Dedifferentiated amniotic fluid mesenchymal stem cell (primary cell): Measurements from ENCODE around the gene FRY.

Experiments used
- DNase-seq: peaks from one replicate; pipeline ENCODE4 v3.0.0-alpha.2; 2016; ENCODE audit errors: extremely low spot score

FRY gene

DNA sequence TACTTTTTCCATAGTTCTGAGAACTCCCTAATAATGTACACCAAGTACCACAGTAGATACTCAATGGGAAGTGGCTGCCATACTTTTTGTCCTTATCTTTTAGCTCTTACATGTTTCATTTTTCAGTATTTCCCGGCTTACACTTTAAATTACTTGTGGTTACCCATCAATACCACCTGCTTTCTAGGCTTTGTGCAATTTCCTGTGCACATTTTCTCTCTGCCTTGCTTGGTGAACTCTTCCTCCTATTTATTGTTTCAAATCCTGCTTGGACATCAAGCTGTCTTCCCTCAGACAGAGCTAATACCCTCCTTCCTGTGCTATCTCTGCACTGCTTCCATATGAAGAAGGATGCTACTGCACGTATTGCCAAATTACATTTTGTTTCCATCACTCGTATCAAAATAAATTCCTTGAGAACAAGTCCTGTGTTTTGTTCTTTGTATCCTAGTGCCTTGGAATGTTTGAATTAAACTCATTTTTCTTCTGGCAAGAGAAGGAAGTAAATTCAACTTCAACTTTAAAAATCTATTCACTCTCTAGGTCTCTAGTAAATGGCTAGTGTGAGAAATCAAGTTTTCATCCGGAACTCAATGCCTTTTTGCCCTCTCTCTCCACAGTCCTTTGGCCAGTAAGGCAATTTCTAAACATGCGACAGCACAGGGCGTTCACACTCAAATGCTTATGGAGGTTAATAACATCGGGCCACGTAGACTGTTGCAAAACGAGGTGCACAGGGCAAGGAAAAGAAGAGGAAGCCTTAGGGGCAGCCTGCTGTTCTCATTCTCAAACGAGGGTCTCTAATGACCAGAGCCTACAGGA lies 277.9 kb downstream of the FRY start:
- DNase-seq = no peak

DNA sequence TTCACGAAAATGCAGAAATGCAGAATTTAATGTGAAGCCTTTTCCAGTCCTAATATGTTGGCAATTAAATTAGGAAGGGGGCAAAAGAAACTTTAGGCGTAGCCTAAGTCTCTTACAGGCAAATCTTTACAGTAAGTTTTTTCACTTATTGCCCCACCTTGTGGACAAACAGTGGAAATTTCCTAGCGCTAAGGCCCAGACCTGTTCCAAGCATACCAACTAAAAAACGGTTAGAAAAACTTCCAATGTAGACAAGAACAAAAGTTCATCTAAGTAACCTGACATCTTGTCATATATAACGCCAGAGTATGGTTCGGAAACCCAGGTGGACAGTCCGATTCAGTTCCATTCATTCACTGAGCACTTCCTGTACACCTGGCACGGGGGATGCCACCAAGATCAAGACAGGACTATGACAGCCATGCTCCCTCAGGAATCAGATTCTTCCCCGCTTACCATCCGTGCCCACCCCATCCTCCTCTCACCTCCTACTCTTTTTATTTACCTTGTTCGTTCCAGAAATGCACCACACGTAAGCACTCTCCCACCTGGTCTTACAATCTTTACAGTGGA lies 278.6 kb downstream of the FRY start:
- peak; percentile 43 for DNase-seq

DNA sequence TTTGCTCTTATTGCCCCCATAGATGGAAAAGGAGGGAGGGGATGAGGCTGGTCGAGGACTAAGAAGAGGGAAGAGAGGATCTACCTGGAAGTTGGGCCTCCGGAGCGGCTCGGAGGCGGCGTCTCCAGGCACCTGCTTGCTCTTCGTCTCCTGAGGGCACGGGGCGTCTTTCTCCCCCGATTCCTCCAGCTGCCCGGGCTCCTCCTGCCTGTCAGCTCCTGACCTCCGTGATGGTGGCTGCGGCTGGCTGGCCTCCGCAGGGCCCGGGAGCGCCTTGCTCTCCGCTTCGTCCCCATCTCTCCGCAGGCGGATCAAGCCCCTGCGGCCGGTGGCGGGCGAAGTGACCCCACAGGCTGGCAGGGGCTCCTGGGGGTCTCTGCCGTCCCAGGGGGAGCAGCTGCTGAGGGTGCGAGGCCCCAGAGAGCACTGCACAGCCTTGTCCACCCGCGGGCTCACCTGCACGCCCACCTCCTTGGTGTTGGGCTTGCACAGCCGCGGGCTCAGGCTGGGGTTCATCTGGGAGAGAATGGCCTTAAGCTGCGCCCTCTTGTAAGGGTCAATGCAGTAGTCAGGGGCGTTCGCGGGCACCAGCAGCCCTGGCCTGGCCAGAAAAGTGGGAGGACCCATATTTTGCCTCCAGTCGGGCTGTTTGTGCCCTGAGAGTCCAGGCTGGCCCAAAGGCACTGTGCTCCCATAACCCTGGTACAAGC lies 279.8 kb downstream of the FRY start:
- DNase-seq = no peak

DNA sequence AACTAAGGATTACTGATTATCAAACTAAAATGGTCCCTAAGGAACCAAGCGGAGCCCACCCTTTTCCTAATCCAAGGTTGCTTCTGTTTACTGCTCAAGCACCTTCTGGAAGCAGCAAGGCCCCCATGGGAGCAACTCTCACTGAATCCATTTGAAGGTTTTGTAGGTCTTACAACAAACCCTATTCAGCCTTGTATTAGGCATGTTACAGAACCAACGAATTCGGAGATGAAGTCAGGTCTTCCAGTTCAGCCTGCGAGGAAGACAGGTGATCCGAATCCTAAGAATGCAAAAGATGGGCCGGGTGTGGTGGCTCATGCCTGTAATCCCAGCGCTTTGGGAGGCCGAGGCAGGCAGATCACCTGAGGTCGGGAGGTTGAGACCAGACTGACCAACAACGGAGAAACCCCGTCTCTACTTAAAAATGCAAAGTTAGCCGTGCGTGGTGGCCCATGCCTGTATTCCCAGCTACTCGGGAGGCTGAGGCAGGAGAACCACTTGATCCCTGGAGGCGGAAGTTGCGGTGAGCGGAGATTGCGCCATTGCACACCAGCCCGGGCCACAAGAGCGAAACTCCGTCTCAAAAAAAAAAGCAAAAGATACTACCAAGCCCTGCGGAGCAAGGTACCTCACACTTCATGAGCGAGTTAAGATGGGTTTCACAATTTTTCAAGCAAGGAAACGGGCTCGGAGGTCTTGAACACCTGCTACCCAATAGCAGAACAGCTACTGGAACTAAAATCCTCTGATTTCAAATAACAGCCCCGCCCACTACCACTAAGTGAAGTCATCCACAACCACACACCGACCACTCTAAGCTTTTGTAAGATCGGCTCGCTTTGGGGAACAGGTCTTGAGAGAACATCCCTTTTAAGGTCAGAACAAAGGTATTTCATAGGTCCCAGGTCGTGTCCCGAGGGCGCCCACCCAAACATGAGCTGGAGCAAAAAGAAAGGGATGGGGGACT lies 283.0 kb downstream of the FRY start:
- DNase-seq = peak; percentile 45

DNA sequence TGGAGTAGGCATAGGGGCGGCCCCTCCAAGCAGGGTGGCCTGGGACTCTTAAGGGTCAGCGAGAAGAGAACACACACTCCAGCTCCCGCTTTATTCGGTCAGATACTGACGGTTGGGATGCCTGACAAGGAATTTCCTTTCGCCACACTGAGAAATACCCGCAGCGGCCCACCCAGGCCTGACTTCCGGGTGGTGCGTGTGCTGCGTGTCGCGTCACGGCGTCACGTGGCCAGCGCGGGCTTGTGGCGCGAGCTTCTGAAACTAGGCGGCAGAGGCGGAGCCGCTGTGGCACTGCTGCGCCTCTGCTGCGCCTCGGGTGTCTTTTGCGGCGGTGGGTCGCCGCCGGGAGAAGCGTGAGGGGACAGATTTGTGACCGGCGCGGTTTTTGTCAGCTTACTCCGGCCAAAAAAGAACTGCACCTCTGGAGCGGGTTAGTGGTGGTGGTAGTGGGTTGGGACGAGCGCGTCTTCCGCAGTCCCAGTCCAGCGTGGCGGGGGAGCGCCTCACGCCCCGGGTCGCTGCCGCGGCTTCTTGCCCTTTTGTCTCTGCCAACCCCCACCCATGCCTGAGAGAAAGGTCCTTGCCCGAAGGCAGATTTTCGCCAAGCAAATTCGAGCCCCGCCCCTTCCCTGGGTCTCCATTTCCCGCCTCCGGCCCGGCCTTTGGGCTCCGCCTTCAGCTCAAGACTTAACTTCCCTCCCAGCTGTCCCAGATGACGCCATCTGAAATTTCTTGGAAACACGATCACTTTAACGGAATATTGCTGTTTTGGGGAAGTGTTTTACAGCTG lies 283.9 kb downstream of the FRY start, which contains the start of the genes BRCA2 and ZAR1L:
Gene BRCA2, plus strand, starts transcription at position 271 of the 790 bp plus-strand sequence. CDS start 953 bp downstream, outside the sequence.
Gene ZAR1L, minus strand, starts transcription at position 126 of the 790 bp plus-strand sequence. CDS start 3,438 bp downstream, outside the sequence.
- peak; percentile 83 for DNase-seq

DNA sequence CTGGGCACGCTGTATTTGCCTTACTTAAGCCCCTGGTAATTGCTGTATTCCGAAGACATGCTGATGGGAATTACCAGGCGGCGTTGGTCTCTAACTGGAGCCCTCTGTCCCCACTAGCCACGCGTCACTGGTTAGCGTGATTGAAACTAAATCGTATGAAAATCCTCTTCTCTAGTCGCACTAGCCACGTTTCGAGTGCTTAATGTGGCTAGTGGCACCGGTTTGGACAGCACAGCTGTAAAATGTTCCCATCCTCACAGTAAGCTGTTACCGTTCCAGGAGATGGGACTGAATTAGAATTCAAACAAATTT lies 284.4 kb downstream of the FRY start:
- no peak for DNase-seq

DNA sequence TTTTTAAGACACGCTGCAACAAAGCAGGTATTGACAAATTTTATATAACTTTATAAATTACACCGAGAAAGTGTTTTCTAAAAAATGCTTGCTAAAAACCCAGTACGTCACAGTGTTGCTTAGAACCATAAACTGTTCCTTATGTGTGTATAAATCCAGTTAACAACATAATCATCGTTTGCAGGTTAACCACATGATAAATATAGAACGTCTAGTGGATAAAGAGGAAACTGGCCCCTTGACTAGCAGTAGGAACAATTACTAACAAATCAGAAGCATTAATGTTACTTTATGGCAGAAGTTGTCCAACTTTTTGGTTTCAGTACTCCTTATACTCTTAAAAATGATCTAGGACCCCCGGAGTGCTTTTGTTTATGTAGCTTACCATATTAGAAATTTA lies 284.9 kb downstream of the FRY start:
- DNase-seq = no peak

DNA sequence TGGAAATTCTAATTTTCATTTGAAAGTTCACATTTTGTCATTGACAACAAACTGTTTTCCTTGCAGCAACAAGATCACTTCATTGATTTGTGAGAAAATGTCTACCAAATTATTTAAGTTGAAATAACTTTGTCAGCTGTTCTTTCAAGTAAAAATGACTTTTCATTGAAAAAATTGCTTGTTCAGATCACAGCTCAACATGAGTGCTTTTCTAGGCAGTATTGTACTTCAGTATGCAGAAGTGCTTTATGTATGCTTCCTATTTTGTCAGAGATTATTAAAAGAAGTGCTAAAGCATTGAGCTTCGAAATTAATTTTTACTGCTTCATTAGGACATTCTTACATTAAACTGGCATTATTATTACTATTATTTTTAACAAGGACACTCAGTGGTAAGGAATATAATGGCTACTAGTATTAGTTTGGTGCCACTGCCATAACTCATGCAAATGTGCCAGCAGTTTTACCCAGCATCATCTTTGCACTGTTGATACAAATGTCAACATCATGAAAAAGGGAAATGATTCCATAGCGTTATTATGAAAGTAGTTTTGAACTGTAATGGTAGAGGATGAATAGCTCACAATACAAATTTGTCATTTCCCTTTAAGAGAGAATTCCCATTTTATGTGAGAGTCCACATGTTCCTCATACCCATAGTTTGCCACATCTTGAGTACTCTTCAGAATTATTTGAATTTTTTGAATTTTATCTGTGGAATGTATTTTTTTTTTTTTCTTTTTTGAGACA lies 286.3 kb downstream of the FRY start:
- no peak for DNase-seq

DNA sequence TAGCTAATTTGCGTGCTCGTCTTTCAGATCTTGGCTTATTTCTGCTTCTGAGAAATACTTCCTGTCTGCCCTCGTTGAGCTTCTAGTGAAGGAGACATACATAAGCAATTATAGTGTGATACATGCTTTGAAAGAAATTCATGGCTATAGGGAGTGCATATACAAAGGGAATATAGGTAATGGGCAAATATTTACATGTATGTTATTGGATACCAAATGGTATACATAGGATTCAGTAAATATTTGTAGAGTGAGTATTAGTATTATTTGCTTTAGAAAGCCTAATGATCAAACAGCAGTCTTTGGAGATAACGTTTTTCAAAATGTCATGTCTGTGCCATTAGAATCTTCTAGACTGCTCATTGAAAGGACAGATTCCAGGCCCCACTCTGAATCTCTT lies 289.0 kb downstream of the FRY start:
- DNase-seq = no peak

DNA sequence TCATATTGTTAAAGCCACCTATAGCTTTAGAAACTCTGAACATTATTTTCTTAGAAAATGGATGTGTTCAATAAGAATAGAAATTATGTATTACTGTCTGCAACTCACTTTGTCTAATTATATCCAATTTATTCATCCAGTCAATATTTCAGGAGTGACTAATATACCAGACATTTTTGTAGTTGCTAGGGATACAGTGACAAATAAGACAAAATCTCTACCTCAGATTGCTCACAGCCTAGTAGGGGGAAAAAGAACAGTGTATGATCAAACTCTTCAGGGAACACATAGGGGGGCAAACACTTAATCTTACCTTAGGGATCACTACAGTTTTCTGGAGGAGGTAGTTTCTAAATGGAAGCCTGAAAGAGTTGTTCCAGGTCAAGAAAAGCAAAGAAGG lies 292.3 kb downstream of the FRY start:
- peak; percentile 54 for DNase-seq

DNA sequence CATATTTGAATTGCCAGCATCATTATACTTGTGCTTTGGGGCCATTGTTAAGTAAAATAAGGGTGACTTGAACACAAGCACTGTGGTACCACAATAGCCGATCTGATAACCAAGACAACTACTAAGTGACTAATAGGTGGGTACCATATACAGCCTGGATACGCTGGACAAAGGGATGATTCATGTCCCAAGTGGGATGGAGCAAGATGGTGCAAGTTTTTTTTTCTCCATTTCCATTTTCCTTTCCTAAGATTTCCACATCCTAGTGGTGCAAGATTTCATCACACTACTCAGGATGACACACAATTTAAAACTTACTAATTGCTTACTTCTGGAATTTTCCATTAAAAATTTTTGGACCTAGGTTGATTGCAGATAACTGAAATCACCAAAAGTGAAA lies 298.9 kb downstream of the FRY start:
- DNase-seq = no peak

DNA sequence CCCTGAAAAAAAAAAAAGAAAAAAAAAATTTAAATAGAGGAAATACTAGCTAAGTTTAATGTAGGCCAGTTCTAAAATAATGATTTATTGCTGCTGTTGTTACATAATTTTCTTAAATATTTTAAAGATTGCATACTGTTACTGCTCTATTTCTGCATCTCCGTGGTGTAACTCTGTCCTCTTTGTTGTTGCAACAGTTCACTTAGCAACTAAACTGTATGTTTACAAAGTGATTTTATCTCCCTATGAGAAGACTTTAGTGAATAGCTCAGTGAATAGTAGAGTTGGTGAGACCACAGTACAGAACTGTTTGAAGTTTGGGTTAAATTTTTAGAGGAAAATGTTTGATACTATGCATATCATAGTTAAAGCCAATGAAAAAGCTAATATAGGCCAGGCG lies 303.1 kb downstream of the FRY start:
- no peak for DNase-seq

DNA sequence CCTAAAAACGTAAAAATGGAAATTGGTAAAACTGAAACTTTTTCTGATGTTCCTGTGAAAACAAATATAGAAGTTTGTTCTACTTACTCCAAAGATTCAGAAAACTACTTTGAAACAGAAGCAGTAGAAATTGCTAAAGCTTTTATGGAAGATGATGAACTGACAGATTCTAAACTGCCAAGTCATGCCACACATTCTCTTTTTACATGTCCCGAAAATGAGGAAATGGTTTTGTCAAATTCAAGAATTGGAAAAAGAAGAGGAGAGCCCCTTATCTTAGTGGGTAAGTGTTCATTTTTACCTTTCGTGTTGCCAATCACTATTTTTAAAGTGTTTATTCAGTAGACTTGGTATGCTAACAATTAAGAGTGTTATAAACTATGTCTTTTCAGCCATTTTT lies 309.3 kb downstream of the FRY start:
- no peak for DNase-seq

DNA sequence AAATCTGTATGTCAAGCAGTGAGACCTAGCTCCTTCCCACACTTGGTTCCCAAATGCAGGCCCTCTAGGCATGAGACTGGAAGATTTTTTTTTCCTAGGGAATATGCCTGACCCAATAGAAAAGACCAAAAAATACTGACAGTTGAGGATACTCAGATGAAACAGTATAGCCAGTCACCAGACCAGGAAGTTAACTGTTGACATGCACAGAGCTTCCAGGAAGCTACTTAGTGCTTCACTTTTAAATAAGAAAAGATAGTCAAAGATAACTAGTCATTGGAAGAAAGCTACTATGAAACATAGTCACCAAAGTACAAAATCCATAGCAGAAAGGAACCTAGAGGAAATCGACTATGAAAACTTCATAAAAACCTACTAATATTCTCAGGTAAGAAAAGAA lies 316.1 kb downstream of the FRY start:
- no peak for DNase-seq
